ENCODE results near the gene SENP5.

Gene SENP5

GRCh38 chr3:196962930-196963630 lies 95.4 kb downstream of the SENP5 start:
- Histone ChIP-seq H3K4me1 (ENCODE audit: control insufficient read depth, insufficient read depth, low read length) (no peaks in the 10 kb centered on the region), H3K9ac (ENCODE audit: low read length) (no peak overlapping the region), H3K4me3 (ENCODE audit: low read depth, low read length) (no peak overlapping the region), H3K36me3 (ENCODE audit: control insufficient read depth, insufficient read depth, low read length) (no peaks in the 10 kb centered on the region), H3K9me3 (ENCODE audit: control insufficient read depth, insufficient read depth, low read depth, low read length) (no peaks in the 10 kb centered on the region), H3K27me3 (ENCODE audit: control insufficient read depth, insufficient read depth, low read length) (peaks cover 44% of the 10 kb centered on the region), H3K27ac (ENCODE audit: low read depth, low read length) (no peak overlapping the region)

GRCh38 chr3:196963631-196963953 lies 95.9 kb downstream of the SENP5 start:
- Histone ChIP-seq H3K36me3 (ENCODE audit: control insufficient read depth, insufficient read depth, low read length) (no peaks in the 10 kb centered on the region), H3K4me3 (ENCODE audit: low read depth, low read length) (no peak overlapping the region), H3K27ac (ENCODE audit: low read depth, low read length) (no peak overlapping the region), H3K4me1 (ENCODE audit: control insufficient read depth, insufficient read depth, low read length) (no peaks in the 10 kb centered on the region), H3K9ac (ENCODE audit: low read length) (no peak overlapping the region), H3K27me3 (ENCODE audit: control insufficient read depth, insufficient read depth, low read length) (peaks cover 49% of the 10 kb centered on the region), H3K9me3 (ENCODE audit: control insufficient read depth, insufficient read depth, low read depth, low read length) (no peaks in the 10 kb centered on the region)

- Histone ChIP-seq H3K27me3 (ENCODE audit: control insufficient read depth, insufficient read depth, low read length) (peaks cover 66% of the 10 kb centered on the region), H3K4me1 (ENCODE audit: control insufficient read depth, insufficient read depth, low read length) (no peaks in the 10 kb centered on the region), H3K27ac (ENCODE audit: low read depth, low read length) (no peak overlapping the region), H3K9ac (ENCODE audit: low read length) (no peak overlapping the region), H3K36me3 (ENCODE audit: control insufficient read depth, insufficient read depth, low read length) (no peaks in the 10 kb centered on the region), H3K4me3 (ENCODE audit: low read depth, low read length) (no peak overlapping the region), H3K9me3 (ENCODE audit: control insufficient read depth, insufficient read depth, low read depth, low read length) (no peaks in the 10 kb centered on the region)
Observed at GRCh38 chr3:196965112-196965803, 97.5 kb downstream of the SENP5 start.

- Histone ChIP-seq H3K36me3 (ENCODE audit: control insufficient read depth, insufficient read depth, low read length) (no peaks in the 10 kb centered on the region), H3K4me3 (ENCODE audit: low read depth, low read length) (no peak overlapping the region), H3K27ac (ENCODE audit: low read depth, low read length) (no peak overlapping the region), H3K27me3 (ENCODE audit: control insufficient read depth, insufficient read depth, low read length) (peaks cover 71% of the 10 kb centered on the region), H3K4me1 (ENCODE audit: control insufficient read depth, insufficient read depth, low read length) (no peaks in the 10 kb centered on the region), H3K9ac (ENCODE audit: low read length) (no peak overlapping the region), H3K9me3 (ENCODE audit: control insufficient read depth, insufficient read depth, low read depth, low read length) (no peaks in the 10 kb centered on the region)
Observed at GRCh38 chr3:196965804-196966173, 98.1 kb downstream of the SENP5 start.

- peaks cover 5% of the 10 kb centered on the region for H3K9me3 ChIP-seq (ENCODE audit: control insufficient read depth, insufficient read depth, low read depth, low read length)
- H3K4me1 ChIP-seq (ENCODE audit: control insufficient read depth, insufficient read depth, low read length), result no peaks in the 10 kb centered on the region
- peak overlapping the region; percentile 35; the same call in 1 of the 2 replicates for H3K4me3 ChIP-seq (ENCODE audit: low read depth, low read length)
- H3K9ac ChIP-seq (ENCODE audit: low read length), result no peak overlapping the region
- H3K27me3 ChIP-seq (ENCODE audit: control insufficient read depth, insufficient read depth, low read length), result peaks cover 75% of the 10 kb centered on the region
- H3K36me3 ChIP-seq (ENCODE audit: control insufficient read depth, insufficient read depth, low read length), result no peaks in the 10 kb centered on the region
- no peak overlapping the region for H3K27ac ChIP-seq (ENCODE audit: low read depth, low read length)
Observed at GRCh38 chr3:196966526-196967401, 99.0 kb downstream of the SENP5 start.

- H3K27me3 ChIP-seq (ENCODE audit: control insufficient read depth, insufficient read depth, low read length), result peaks cover 75% of the 10 kb centered on the region
- H3K4me1 ChIP-seq (ENCODE audit: control insufficient read depth, insufficient read depth, low read length), result no peaks in the 10 kb centered on the region
- H3K9ac ChIP-seq (ENCODE audit: low read length), result no peak overlapping the region
- no peak overlapping the region for H3K27ac ChIP-seq (ENCODE audit: low read depth, low read length)
- H3K4me3 ChIP-seq (ENCODE audit: low read depth, low read length), result peak overlapping the region; percentile 23; the same call in 1 of the 2 replicates
- no peaks in the 10 kb centered on the region for H3K36me3 ChIP-seq (ENCODE audit: control insufficient read depth, insufficient read depth, low read length)
- peaks cover 10% of the 10 kb centered on the region for H3K9me3 ChIP-seq (ENCODE audit: control insufficient read depth, insufficient read depth, low read depth, low read length)
Observed at GRCh38 chr3:196967412-196968232, 99.9 kb downstream of the SENP5 start.

- H3K9me3 ChIP-seq (ENCODE audit: control insufficient read depth, insufficient read depth, low read depth, low read length), result peaks cover 13% of the 10 kb centered on the region
- no peaks in the 10 kb centered on the region for H3K36me3 ChIP-seq (ENCODE audit: control insufficient read depth, insufficient read depth, low read length)
- peak within 1 kb of the TSS; percentile 67 for H3K4me3 ChIP-seq (ENCODE audit: low read depth, low read length)
- no peaks in the 10 kb centered on the region for H3K4me1 ChIP-seq (ENCODE audit: control insufficient read depth, insufficient read depth, low read length)
- H3K9ac ChIP-seq (ENCODE audit: low read length), result peak within 1 kb of the TSS; percentile 23
- peaks cover 74% of the 10 kb centered on the region for H3K27me3 ChIP-seq (ENCODE audit: control insufficient read depth, insufficient read depth, low read length)
- H3K27ac ChIP-seq (ENCODE audit: low read depth, low read length), result no peak within 1 kb of the TSS
Observed at GRCh38 chr3:196968233-196969133, 100.8 kb downstream of the SENP5 start, which contains the start of gene PIGZ. TSS of gene PIGZ (minus strand) at chr3:196968833. CDS start at chr3:196952031, 16,802 bp downstream.

GRCh38 chr3:196969134-196969659 lies 101.5 kb downstream of the SENP5 start:
- Histone ChIP-seq H3K4me3 (ENCODE audit: low read depth, low read length) (peak overlapping the region; percentile 67), H3K27me3 (ENCODE audit: control insufficient read depth, insufficient read depth, low read length) (peaks cover 71% of the 10 kb centered on the region), H3K27ac (ENCODE audit: low read depth, low read length) (no peak overlapping the region)

GRCh38 chr3:196969660-196970546 lies 102.2 kb downstream of the SENP5 start:
- peaks cover 13% of the 10 kb centered on the region for H3K9me3 ChIP-seq (ENCODE audit: control insufficient read depth, insufficient read depth, low read depth, low read length)
- H3K27ac ChIP-seq (ENCODE audit: low read depth, low read length), result no peak overlapping the region
- H3K4me1 ChIP-seq (ENCODE audit: control insufficient read depth, insufficient read depth, low read length), result no peaks in the 10 kb centered on the region
- H3K36me3 ChIP-seq (ENCODE audit: control insufficient read depth, insufficient read depth, low read length), result no peaks in the 10 kb centered on the region
- peak overlapping the region; percentile 67 for H3K4me3 ChIP-seq (ENCODE audit: low read depth, low read length)
- peaks cover 67% of the 10 kb centered on the region for H3K27me3 ChIP-seq (ENCODE audit: control insufficient read depth, insufficient read depth, low read length)
- no peak overlapping the region for H3K9ac ChIP-seq (ENCODE audit: low read length)

More at GRCh38 chr3:196969134-196969659, 101.5 kb downstream of the SENP5 start:
- no peak overlapping the region for H3K9ac ChIP-seq (ENCODE audit: low read length)
- no peaks in the 10 kb centered on the region for H3K36me3 ChIP-seq (ENCODE audit: control insufficient read depth, insufficient read depth, low read length)
- no peaks in the 10 kb centered on the region for H3K4me1 ChIP-seq (ENCODE audit: control insufficient read depth, insufficient read depth, low read length)
- H3K9me3 ChIP-seq (ENCODE audit: control insufficient read depth, insufficient read depth, low read depth, low read length), result peaks cover 13% of the 10 kb centered on the region
